Measurements from ENCODE around the gene SENP1. TPM values are rescaled to one million over a fixed set of nuclear protein-coding genes. Genes with fewer than 3 reads are reported as not detected.

The SENP1 gene
- total RNA-seq, 4 donors from 2014 or later, result 7.8 to 19.1 (median 16.5) TPM

- Histone ChIP-seq H3K27ac (peak overlapping the region; percentile 89 to 97 (median 93)), H3K36me3 (no peaks in the 10 kb centered on the region), H3K27me3 (no peaks in the 10 kb centered on the region), H3K4me3 (peak overlapping the region; percentile 83 to 96 (median 92)), H3K4me1 (peaks cover 17 to 36% (median 18%) of the 10 kb centered on the region in 3 donors), H3K9me3 (no peaks in the 10 kb centered on the region)
- TF ChIP-seq POLR2A (IDR thresholded peaks at IDR 0.05), result no peak
- TF ChIP-seq CTCF (IDR thresholded peaks at IDR 0.05), result no peak
- no peak for DNase-seq
- intact Hi-C loops (cut with DNase I), result no loop called here
- 66 to 72% methylated on average over 5 of the region's 5 CpGs for WGBS, 2 donors
Observed at GRCh38 chr12:48106681-48107613, 1.1 kb upstream of the SENP1 start.

GRCh38 chr12:48105321-48105866 lies 485 bp downstream of the SENP1 start:
- Histone ChIP-seq H3K27ac (peak overlapping the region; percentile 89 to 97 (median 93)), H3K36me3 (no peaks in the 10 kb centered on the region), H3K9me3 (no peaks in the 10 kb centered on the region), H3K4me3 (peak overlapping the region; percentile 83 to 96 (median 92)), H3K27me3 (no peaks in the 10 kb centered on the region), H3K4me1 (peaks cover 17 to 36% (median 18%) of the 10 kb centered on the region in 3 donors)
- WGBS, 2 donors, result 0% methylated on average over 14 to 23 of the region's 30 CpGs
- DNase-seq, result no peak
- TF ChIP-seq CTCF (IDR thresholded peaks at IDR 0.05) (no peak), POLR2A (IDR thresholded peaks at IDR 0.05) (no peak)
- intact Hi-C loops (cut with DNase I), result no loop called here

DNA sequence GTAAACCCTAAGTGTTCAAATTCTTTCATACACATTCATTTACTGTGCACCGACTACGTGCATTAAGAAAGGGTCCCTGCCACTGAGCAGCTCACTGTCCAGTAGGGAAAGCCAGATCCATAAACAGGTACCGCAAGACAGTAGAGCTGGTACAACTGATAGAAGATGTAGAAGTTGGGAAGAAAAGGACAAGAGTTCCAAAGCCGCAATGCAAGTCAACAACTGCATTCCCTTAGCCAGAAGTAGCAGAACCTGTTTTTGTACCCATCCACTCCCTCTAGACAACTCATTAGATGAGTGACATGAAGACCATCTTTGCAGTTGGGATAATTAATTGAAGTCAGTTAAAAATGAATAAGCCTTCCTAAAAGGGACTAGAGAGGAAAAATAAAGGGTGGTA lies 1.3 kb downstream of the SENP1 start:
- intact Hi-C loops (cut with DNase I), result no loop called here
- 39 to 50% methylated on average over 4 of the region's 4 CpGs for WGBS, 2 donors
- Histone ChIP-seq H3K4me3 (peak overlapping the region in 3 of 4 donors; percentile 89 to 96 (median 95)), H3K27ac (peak overlapping the region in 1 of 4 donors; percentile 95), H3K4me1 (peaks cover 17 to 36% (median 18%) of the 10 kb centered on the region in 3 donors), H3K9me3 (no peaks in the 10 kb centered on the region), H3K27me3 (no peaks in the 10 kb centered on the region), H3K36me3 (peaks cover 0 to 3% (median 0%) of the 10 kb centered on the region in 3 donors)
- no peak for DNase-seq
- no peak for TF ChIP-seq POLR2A (IDR thresholded peaks at IDR 0.05)
- no peak for TF ChIP-seq CTCF (IDR thresholded peaks at IDR 0.05)

- Histone ChIP-seq H3K4me1 (no peaks in the 10 kb centered on the region), H3K4me3 (no peak overlapping the region), H3K27me3 (no peaks in the 10 kb centered on the region), H3K36me3 (peaks cover 7 to 87% (median 8%) of the 10 kb centered on the region in 3 donors), H3K27ac (no peak overlapping the region), H3K9me3 (no peaks in the 10 kb centered on the region)
- 83 to 85% methylated on average over 1 of the region's 1 CpG for WGBS, 2 donors
- intact Hi-C loops (cut with DNase I), result no loop called here
- no peak for DNase-seq
- TF ChIP-seq POLR2A (IDR thresholded peaks at IDR 0.05) (no peak), CTCF (IDR thresholded peaks at IDR 0.05) (no peak)
Observed at GRCh38 chr12:48092611-48093010, 13.3 kb downstream of the SENP1 start.

DNA sequence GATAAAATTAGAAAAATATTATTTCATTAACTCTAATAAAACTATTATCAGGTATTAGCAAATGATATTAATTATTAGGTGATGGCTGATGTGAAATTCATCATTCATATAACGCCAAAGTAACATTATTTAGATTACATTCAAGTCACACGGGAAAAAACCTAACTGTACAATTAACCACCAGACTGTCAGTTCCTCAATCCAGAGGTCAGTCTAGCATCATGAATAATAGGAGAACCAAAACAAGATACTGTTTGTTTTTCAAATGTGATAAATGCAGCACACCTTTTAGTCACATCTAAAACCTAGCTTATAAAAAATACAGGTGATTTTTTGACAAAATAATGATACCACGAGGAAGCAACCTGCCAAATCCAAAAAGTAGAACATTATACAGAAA lies 19.6 kb downstream of the SENP1 start:
- TF ChIP-seq CTCF (IDR thresholded peaks at IDR 0.05) (no peak), POLR2A (IDR thresholded peaks at IDR 0.05) (no peak)
- no peaks in the 10 kb centered on the region for H3K27me3 ChIP-seq
- 77 to 79% methylated on average over 3 of the region's 3 CpGs for WGBS, 2 donors
- intact Hi-C loops (cut with DNase I), result no loop called here
- no peak for DNase-seq
- no peak overlapping the region for H3K4me3 ChIP-seq
- H3K4me1 ChIP-seq, result no peaks in the 10 kb centered on the region
- H3K27ac ChIP-seq, result no peak overlapping the region
- peaks cover 3 to 86% (median 4%) of the 10 kb centered on the region in 3 donors for H3K36me3 ChIP-seq
- H3K9me3 ChIP-seq, result no peaks in the 10 kb centered on the region
